ENCODE measurements around the gene SCNN1A. TPM values are rescaled to one million over a fixed set of nuclear protein-coding genes. Genes with fewer than 3 reads are reported as not detected.

SCNN1A gene
- 1 to 10 TPM; 1.9 to 3.3 TPM for total RNA-seq
- long read RNA-seq, donor 1: 0 reads
- long read RNA-seq, donor 2: 0 reads

DNA sequence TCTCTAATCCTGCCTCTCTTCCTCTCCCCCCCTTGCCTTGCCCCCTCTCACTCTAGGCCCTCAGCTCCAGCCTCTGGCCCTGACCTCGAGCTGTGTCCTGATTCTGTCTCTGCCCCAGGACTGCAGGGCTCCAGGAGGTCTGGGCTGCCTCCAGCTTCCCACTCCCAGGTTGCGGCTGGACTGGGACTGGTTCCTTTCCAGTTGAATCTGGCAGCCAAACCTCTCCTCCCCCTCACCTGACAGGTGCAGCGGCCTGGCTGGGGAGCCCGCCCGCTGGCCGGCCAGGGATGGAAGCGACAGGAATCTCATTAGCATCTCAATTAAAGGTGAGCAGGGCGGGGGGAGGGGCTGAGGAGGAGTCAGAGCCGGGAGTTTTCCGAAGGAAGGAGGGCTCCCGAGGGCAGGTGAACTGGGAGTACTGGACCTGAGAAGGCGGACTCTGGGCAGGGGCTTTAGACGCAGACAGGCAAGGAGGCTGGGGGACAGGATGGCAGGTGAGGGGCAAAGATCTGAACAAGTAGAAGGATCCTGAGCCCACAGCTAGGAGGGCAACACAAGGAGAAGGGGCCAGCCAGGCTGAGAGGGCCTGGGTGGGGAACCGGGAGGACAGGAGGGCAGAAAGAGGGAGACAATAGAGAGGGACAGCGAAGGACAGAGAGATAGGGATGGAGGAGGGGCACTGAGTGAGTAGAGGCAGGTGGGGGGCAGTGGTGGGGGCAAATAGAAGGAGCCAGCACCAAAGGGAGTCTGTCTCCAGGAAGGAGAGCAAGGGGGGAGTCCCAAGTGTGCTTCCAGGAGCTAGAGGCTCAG lies at the start of gene SCNN1A:
Gene SCNN1A (minus strand): TSS at position 295 of the 810 bp plus-strand sequence. CDS start 780 bp downstream, outside the sequence.
- intact Hi-C loops (cut with DNase I): no loop called here
- DNase-seq (ENCODE audit: low spot score): no peak

GRCh38 chr12:6424866-6425265 lies 49.5 kb upstream of the SCNN1A start:
- intact Hi-C loops (cut with DNase I): loop anchor here (5.0 kb wide), 2 partner anchors 37 to 112 kb away; no protein-coding TSS in a partner anchor
- DNase-seq (ENCODE audit: low spot score): peak; percentile 66

- no peak for DNase-seq (ENCODE audit: low spot score)
- intact Hi-C loops (cut with DNase I): no loop called here
These were observed 48.6 kb upstream of the SCNN1A start for GRCh38 chr12:6424008-6424347.

DNA sequence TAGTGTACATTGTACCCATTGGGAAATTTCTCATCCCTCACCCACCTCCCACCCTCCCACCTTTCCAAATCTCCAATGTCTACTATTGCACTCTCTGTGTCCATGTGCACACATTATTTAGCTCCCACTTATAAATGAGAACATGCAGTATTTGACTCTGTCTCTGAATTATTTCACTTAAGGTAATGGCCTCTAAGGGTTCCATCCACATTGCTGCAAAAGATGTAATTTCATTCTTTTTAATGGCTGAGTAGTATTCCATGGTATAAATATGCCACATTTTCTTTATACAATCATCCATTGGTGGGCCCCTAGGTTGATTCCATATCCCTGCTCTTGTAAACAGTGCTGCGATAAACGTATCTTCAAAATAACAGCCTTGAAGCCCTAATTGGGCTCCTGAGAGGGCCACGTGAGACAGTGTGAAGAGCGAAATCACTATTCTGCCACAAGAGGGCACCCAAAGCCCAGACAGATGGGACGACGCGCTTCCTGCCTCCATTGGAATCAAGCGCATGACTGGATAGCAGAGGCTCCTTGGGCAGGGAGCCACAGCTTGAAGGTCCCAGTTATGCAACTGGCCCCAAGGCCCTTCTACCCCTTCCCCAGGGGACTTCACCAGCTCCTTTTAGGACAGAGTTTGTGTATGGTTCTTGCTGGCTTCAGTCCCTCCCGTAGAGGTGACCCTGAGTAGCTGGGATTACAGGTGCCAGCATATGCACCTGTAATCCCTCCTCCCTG lies 48.1 kb upstream of the SCNN1A start:
- intact Hi-C loops (cut with DNase I): loop anchor here in 1 of 2 donors (2.0 kb wide), 1 partner anchor 39 kb away; no protein-coding TSS in a partner anchor
- DNase-seq (ENCODE audit: low spot score): peak; percentile 95

GRCh38 chr12:6420364-6420763 lies 45.0 kb upstream of the SCNN1A start:
- intact Hi-C loops (cut with DNase I): no loop called here
- DNase-seq (ENCODE audit: low spot score): no peak

GRCh38 chr12:6418796-6419195 lies 43.4 kb upstream of the SCNN1A start:
- DNase-seq (ENCODE audit: low spot score): peak; percentile 34
- intact Hi-C loops (cut with DNase I): no loop called here

DNA sequence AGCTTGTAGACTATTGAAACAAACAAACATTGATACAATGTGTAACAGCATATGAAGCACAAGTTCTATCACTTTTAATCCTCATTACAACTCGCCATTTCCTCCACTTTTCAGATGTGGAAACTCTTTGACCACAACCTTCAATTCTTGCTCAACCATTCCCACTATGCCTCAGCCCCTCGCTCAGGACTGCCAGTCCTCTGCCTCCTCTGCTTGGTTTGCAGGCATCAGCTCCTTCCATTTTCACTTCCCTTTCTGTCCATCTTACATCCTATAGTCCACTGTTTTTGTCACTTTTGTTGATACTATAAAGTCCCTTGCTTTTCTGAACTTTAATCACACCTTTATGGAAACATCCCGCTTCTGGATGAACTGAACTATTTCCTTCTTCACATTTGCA lies 41.2 kb upstream of the SCNN1A start:
- intact Hi-C loops (cut with DNase I): loop anchor here in 1 of 2 donors (2.0 kb wide), 1 partner anchor 32 kb away; the partner anchor contains the start of gene LTBR
- DNase-seq (ENCODE audit: low spot score): no peak

DNA sequence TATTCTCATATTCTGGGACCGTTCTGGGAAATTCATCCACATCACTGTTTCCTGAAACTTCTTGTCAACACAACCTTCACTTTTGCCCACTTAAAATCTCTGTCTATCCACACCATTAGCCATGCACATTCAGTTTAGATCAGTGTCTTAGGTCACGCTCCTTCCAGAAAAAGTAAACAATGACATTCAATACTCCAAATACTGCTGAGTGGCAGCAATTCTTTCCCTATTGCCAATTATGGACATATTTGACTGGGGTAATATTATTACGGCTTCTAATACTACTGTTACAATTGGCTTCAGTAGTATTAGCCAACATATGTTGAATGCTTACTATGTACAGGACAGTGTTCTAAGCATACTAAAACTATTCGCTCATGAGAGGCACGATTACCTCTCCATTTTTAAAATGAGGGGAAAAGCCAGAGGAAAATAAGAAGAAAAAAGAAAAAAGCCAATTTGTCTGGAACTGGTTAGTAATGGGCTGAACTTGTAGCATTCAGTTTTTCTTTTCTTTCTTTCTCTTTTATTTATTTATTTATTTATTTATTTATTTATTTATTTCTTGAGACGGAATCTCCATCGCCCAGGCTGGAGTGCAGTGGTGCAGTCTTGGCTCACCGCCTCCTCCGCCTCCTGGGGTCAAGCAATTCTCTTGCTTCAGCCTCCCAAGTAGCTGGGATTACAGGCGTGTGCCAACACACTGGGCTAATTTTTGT lies 32.0 kb upstream of the SCNN1A start:
- intact Hi-C loops (cut with DNase I): no loop called here

GRCh38 chr12:6405963-6406362 lies 30.6 kb upstream of the SCNN1A start:
- intact Hi-C loops (cut with DNase I): no loop called here
- DNase-seq (ENCODE audit: low spot score): no peak

More for the DNA sequence above, 32.0 kb upstream of the SCNN1A start:
- no peak for DNase-seq (ENCODE audit: low spot score)

- intact Hi-C loops (cut with DNase I): no loop called here
- no peak for DNase-seq (ENCODE audit: low spot score)
These were observed 29.0 kb upstream of the SCNN1A start for GRCh38 chr12:6404390-6404789.

DNA sequence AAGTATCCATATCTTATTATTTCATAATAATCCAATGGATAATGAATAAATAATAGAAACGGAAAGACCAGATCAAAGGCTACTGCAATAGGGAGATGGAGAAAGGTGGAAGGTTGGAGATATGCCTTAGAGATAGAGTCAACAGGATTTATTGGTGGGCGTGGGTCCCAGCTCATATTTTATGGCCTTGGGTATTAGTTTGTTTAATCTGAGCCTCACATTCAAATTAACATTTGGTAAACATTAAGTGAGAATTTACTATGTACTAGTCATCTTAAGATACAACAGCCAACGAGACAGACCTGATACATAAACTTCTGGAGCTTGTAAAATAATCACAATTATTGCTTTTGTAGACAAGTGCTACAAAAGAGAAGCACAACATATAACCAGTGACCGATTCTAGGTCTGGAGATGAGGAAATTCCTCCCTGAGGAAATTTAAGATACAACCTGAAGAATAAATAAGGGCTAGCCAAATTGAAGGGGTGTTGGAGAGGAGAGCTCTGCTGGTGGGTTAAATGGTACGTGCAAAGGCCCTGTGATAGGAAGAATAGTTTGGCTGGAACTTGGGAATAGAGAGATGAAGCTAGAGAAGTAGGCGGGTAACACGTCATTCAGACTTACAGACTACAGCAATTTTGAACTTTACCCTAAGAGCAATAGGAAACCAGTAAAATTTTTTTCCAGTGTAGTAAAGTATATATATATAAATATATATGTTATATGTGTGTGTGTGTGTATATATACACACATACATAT lies 24.7 kb upstream of the SCNN1A start:
- no peak for DNase-seq (ENCODE audit: low spot score)
- intact Hi-C loops (cut with DNase I): no loop called here

GRCh38 chr12:6396031-6396430 lies 20.7 kb upstream of the SCNN1A start:
- intact Hi-C loops (cut with DNase I): no loop called here
- no peak for DNase-seq (ENCODE audit: low spot score)

DNA sequence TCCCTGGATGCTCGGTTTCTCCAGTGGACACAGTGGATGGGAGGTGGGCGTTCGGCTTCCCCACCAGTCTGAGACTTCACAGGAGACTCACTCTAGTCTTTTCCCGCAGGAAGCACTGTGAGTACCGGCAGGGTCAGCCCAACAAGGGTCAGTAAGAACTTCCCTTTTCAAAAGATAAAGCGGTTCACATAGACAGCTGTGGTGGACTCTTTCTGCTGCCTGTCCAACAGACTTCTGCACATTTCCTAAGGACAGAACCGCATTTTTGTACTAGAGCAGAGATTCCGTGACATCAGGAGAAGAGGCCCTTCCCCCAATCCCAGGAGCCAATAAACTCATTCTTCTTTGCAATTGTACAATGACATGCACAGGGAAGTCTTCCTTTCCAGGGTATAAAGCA lies 19.0 kb upstream of the SCNN1A start:
- intact Hi-C loops (cut with DNase I): no loop called here
- no peak for DNase-seq (ENCODE audit: low spot score)

DNA sequence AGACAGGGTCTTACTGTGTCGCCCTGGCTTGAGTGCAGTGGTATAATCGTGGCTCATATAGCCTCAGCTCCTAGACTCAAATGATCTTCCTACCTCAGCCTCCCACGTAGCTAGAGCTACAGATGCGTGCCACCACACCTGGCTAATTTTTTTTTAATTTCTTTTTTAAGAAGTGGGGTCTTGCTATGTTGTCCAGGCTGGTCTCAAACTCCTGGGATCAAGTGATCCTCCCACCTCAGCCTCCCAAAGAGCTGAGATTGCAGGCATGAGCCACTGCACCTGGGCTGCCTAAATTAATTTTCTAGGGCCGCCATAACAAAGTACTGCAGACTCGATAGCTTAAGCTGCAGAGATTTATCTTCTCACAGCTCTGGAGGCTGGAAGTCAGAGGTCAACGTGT lies 17.7 kb upstream of the SCNN1A start:
- no peak for DNase-seq (ENCODE audit: low spot score)
- intact Hi-C loops (cut with DNase I): no loop called here

DNA sequence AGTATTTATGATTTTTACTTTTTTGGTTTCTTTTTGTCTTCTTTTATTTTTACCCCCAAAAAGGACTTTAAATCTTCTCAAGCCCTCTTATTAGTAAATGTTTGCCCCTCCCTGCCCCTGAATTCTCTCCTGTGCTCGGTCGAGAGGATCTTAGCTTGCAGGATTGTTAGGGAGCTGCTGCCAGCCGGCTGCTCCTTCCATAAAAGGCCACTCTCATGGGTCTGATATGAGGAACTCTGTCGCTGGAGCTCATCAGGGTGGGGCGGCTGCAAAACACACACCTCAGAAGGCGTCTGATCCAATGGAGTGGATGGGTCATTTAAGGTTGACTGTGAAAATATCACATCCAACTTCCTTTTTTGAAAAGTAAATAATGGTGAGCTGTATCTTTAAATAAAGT lies 17.1 kb upstream of the SCNN1A start:
- intact Hi-C loops (cut with DNase I): no loop called here
- no peak for DNase-seq (ENCODE audit: low spot score)

GRCh38 chr12:6391013-6391412 lies 15.7 kb upstream of the SCNN1A start:
- intact Hi-C loops (cut with DNase I): no loop called here
- no peak for DNase-seq (ENCODE audit: low spot score)

DNA sequence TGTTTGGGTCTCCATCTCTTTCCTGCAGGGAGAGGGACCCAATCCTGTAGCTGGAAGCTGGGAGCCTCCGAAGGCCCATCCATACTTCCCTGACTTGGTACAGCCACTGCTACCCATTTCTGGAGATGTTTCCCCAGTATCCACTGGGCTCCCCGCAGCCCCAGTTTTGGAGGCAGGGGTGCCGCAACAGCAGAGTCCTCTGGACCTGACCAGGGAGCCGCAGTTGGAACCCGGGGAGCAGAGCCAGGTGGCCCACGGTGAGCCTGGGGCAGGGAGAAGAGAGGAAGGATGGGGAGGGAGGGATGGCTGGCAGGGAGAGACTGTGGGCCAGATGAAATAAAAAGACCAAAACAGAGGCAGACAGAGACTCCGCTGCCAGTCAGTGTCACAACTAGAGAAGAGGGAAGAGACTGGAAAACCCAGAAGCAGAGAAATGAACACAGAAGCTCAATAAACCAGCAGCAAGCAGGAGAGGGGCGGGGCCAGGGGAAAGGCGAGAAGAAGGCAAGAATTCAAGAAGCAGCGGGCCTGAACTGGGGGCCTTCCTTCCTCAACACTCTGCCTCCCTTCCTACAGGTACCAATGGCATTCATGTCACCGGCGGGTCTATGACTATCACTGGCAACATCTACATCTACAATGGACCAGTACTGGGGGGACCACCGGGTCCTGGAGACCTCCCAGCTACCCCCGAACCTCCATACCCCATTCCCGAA lies 14.9 kb upstream of the SCNN1A start:
- no peak for DNase-seq (ENCODE audit: low spot score)

DNA sequence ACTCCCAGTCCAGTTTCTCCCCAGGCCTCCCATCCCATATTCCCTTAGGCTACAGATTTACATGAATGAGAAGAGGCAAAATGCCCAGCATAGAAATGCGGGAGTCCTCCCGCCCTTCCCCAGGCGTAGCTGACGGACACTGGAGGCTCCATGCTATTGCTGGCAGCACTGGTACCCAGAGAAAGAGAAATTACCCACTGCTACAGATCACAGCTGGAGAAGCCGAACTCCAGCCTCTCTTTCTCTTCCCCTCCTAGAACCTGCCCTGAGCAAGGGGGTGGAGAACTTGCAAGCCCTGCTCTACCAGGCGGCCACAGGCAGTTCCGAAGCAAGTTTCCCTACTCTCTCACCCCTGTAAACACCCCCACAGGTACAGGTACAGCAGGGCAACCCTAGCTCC lies 12.2 kb upstream of the SCNN1A start:
- intact Hi-C loops (cut with DNase I): no loop called here
- no peak for DNase-seq (ENCODE audit: low spot score)

More for the DNA sequence above, 14.9 kb upstream of the SCNN1A start:
- intact Hi-C loops (cut with DNase I): no loop called here

DNA sequence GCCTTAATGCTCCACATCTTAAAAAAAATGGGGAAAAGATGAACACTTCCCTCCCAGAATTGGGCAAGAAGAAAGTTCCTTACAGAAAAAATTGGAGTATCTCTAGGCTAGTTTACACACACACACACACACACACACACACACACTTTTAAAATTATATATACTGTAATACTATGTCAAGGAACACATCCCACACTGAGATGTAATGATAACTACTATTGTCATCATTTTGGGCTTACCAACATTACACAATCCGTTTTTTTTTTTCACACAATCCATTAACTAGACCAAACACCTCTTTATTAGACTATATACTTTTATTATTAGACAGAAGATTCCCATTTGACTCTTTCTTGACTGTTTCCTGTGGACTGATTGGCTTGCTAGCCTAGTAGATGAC lies 11.1 kb upstream of the SCNN1A start:
- intact Hi-C loops (cut with DNase I): no loop called here
- DNase-seq (ENCODE audit: low spot score): no peak

All from posterior vena cava (tissue), 2 donors.